Neural cell (in vitro differentiated cells): Measurements from ENCODE around the gene DUSP2. TPM values are rescaled to one million over a fixed set of nuclear protein-coding genes. Genes with fewer than 3 reads are reported as not detected.

ENCODE experiments used
- H2AFZ ChIP-seq: fragments of 200-600, 300-800 bp; sonication (generic), shearing (Covaris generic); 2 replicates; pipeline ENCODE4 v1.6.0; 2014; ENCODE audit warnings: low read depth, mild to moderate bottlenecking, antibody characterized with exemption, low read length, moderate library complexity
- H3F3A ChIP-seq: fragments of 200-600 bp; shearing (Covaris generic); 2 replicates; pipeline ENCODE4 v1.6.1; 2016; ENCODE audit warnings: mild to moderate bottlenecking, moderate library complexity, mixed read lengths, antibody characterized with exemption, low read length; ENCODE audit not compliant: insufficient read depth, poor library complexity, severe bottlenecking
- H3K27ac ChIP-seq: fragments of 200-600, 300-800 bp; sonication (generic), shearing (Covaris generic); 2 replicates; pipeline ENCODE4 v1.5.1; 2014; ENCODE audit warnings: mild to moderate bottlenecking, low read length, moderate library complexity
- H3K27me3 ChIP-seq: fragments of 300-800, 200-600 bp; sonication (generic), shearing (Covaris generic); 2 replicates; pipeline ENCODE4 v1.6.0; 2014; ENCODE audit warnings: mild to moderate bottlenecking, low read depth, low read length, moderate library complexity; ENCODE audit not compliant: insufficient read depth
- H3K36me3 ChIP-seq: fragments of 300-800, 200-600 bp; sonication (generic), shearing (Covaris generic); 2 replicates; pipeline ENCODE4 v1.5.1; 2014; ENCODE audit warnings: mild to moderate bottlenecking, antibody characterized with exemption, low read length, moderate library complexity; ENCODE audit not compliant: insufficient read depth
- H3K4me2 ChIP-seq: fragments of 300-800, 200-600 bp; sonication (generic), shearing (Covaris generic); 2 replicates; pipeline ENCODE4 v1.6.0; 2014; ENCODE audit warnings: mild to moderate bottlenecking, low read length
- H3K4me3 ChIP-seq: fragments of 300-800, 200-600 bp; sonication (generic), shearing (Covaris generic); 2 replicates; pipeline ENCODE4 v1.5.1; 2014; ENCODE audit warnings: mild to moderate bottlenecking, low read length, moderate library complexity
- H3K79me2 ChIP-seq: fragments of 200-600 bp; shearing (Covaris generic); replicated peaks from 2 replicates; pipeline ENCODE4 v1.6.0; 2014; ENCODE audit warnings: mild to moderate bottlenecking, low read length, moderate library complexity; ENCODE audit not compliant: insufficient read depth
- H3K9ac ChIP-seq: fragments of 300-800, 200-600 bp; sonication (generic), shearing (Covaris generic); 2 replicates; pipeline ENCODE4 v1.6.1; 2016; ENCODE audit warnings: mild to moderate bottlenecking, low read length, mixed read lengths
- H3K9me2 ChIP-seq: fragments of 200-600 bp; shearing (Covaris generic); 2 replicates; pipeline ENCODE4 v1.6.1; 2016; ENCODE audit warnings: mild to moderate bottlenecking, low read length, mixed read lengths; ENCODE audit not compliant: insufficient read depth
- H3K9me3 ChIP-seq: fragments of 200-600, 300-800 bp; sonication (generic), shearing (Covaris generic); 2 replicates; pipeline ENCODE4 v1.6.1; 2016; ENCODE audit warnings: mild to moderate bottlenecking, mixed run types, low read length, moderate library complexity, mixed read lengths
- H4K20me1 ChIP-seq: fragments of 200-600 bp; shearing (Covaris generic); 2 replicates; pipeline ENCODE4 v1.6.1; 2016; ENCODE audit warnings: mild to moderate bottlenecking, mixed run types; ENCODE audit not compliant: insufficient read depth
- EP300 ChIP-seq: fragments of 450-650 bp; conservative IDR thresholded peaks from 2 replicates; pipeline ENCODE4 v1.6.1; 2014; ENCODE audit warnings: antibody characterized with exemption, mild to moderate bottlenecking, moderate library complexity; ENCODE audit not compliant: poor library complexity, severe bottlenecking
- EZH2 ChIP-seq: fragments of 200-600, 300-800 bp; shearing (Covaris generic), sonication (generic); IDR thresholded peaks from 2 replicates; pipeline ENCODE4 v1.6.1; 2014; ENCODE audit warnings: antibody characterized with exemption, low read length, borderline replicate concordance, mild to moderate bottlenecking; ENCODE audit not compliant: insufficient read depth, poor library complexity, severe bottlenecking
- MXI1 ChIP-seq: fragments of 450-650 bp; conservative IDR thresholded peaks from 2 replicates; pipeline ENCODE4 v1.6.1; 2014; ENCODE audit warnings: antibody characterized with exemption, mild to moderate bottlenecking; ENCODE audit not compliant: poor library complexity, severe bottlenecking
- POLR2AphosphoS5 ChIP-seq: IDR thresholded peaks from 2 replicates; pipeline ENCODE4 v1.6.1; 2012
- RAD21 ChIP-seq: fragments of 450-650 bp; conservative IDR thresholded peaks from 2 replicates; pipeline ENCODE4 v1.6.1; 2014; ENCODE audit warnings: antibody characterized with exemption, mild to moderate bottlenecking, moderate library complexity
- SMC3 ChIP-seq: fragments of 450-650 bp; conservative IDR thresholded peaks from 2 replicates; pipeline ENCODE4 v1.6.1; 2014; ENCODE audit warnings: antibody characterized with exemption, mild to moderate bottlenecking, moderate library complexity; ENCODE audit not compliant: poor library complexity
- TAF1 ChIP-seq: IDR thresholded peaks from 2 replicates; pipeline ENCODE4 v1.6.1; 2012; ENCODE audit warnings: low read depth
- polyA plus RNA-seq: library from polyadenylated mRNA; depleted of rRNA; stranded (reverse); fragments of >200 nt; gene quantifications from 2 replicates; pipeline ENCODE4 v1.2.3, GENCODE V29; 2014
- TF ChIP-seq, protein P1 (sequence below): fragments of 450-650 bp; IDR thresholded peaks from 2 replicates; pipeline ENCODE4 v1.5.1; 2014; ENCODE audit warnings: antibody characterized with exemption, mild to moderate bottlenecking, moderate library complexity; ENCODE audit not compliant: poor library complexity, severe bottlenecking
- TF ChIP-seq, protein P2 (sequence below): IDR thresholded peaks from 2 replicates; pipeline ENCODE4 v1.6.1; 2012; ENCODE audit warnings: borderline replicate concordance

DUSP2 gene
- polyA plus RNA-seq, 1 donor from 2014 or later: 2.1 TPM

DNA sequence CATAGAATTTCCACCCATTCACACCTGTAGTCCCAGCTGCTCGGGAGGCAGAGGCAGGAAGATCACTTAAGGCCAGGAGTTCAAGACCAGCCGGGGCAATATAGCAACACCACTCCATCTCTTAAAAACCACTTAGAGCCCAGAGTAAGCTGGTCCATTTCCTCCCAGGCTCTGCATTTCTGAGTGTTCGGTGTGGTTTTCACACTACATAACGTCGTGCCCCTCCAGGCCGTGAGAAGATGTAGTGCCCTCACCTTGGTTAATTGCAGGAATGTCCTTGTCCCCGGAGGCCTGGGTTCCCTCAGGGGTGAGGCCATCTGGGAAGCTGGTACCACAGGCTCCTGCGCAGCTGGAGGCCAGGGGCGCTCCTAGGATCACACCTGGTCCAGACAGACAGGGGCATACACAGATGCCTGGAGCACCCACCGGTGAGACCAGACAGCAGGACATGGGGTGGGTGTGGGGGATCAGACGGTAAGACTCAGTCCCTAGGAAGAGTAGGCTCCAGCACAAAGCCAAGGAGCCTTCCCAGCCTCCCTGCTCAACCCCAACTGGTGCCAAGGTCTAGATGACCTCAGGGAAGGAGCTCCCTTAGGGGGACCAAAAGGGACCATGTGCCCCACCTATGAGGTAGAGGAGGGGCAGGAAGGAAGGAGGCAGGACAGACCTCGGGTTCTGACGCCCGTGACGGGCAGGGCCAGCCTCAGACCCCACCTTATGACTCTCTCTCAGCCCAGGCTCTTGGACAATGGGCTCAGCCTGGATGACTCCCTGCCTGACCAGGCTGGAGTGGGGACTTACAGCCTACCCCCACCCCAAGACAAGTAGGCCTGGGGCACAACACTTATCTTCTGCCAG lies 7.7 kb downstream of the DUSP2 start:
- H3K9me2 ChIP-seq: no peaks in the 10 kb centered on the region
- no peaks in the 10 kb centered on the region for H3K79me2 ChIP-seq
- no peak for TF ChIP-seq RAD21
- TF ChIP-seq MXI1: no peak
- TF ChIP-seq SMC3: no peak
- no peak for TF ChIP-seq POLR2AphosphoS5
- TF ChIP-seq EP300: no peak
- TF ChIP-seq, protein P1, sequence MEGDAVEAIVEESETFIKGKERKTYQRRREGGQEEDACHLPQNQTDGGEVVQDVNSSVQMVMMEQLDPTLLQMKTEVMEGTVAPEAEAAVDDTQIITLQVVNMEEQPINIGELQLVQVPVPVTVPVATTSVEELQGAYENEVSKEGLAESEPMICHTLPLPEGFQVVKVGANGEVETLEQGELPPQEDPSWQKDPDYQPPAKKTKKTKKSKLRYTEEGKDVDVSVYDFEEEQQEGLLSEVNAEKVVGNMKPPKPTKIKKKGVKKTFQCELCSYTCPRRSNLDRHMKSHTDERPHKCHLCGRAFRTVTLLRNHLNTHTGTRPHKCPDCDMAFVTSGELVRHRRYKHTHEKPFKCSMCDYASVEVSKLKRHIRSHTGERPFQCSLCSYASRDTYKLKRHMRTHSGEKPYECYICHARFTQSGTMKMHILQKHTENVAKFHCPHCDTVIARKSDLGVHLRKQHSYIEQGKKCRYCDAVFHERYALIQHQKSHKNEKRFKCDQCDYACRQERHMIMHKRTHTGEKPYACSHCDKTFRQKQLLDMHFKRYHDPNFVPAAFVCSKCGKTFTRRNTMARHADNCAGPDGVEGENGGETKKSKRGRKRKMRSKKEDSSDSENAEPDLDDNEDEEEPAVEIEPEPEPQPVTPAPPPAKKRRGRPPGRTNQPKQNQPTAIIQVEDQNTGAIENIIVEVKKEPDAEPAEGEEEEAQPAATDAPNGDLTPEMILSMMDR: no peak
- no peak for TF ChIP-seq EZH2
- TF ChIP-seq, protein P2, sequence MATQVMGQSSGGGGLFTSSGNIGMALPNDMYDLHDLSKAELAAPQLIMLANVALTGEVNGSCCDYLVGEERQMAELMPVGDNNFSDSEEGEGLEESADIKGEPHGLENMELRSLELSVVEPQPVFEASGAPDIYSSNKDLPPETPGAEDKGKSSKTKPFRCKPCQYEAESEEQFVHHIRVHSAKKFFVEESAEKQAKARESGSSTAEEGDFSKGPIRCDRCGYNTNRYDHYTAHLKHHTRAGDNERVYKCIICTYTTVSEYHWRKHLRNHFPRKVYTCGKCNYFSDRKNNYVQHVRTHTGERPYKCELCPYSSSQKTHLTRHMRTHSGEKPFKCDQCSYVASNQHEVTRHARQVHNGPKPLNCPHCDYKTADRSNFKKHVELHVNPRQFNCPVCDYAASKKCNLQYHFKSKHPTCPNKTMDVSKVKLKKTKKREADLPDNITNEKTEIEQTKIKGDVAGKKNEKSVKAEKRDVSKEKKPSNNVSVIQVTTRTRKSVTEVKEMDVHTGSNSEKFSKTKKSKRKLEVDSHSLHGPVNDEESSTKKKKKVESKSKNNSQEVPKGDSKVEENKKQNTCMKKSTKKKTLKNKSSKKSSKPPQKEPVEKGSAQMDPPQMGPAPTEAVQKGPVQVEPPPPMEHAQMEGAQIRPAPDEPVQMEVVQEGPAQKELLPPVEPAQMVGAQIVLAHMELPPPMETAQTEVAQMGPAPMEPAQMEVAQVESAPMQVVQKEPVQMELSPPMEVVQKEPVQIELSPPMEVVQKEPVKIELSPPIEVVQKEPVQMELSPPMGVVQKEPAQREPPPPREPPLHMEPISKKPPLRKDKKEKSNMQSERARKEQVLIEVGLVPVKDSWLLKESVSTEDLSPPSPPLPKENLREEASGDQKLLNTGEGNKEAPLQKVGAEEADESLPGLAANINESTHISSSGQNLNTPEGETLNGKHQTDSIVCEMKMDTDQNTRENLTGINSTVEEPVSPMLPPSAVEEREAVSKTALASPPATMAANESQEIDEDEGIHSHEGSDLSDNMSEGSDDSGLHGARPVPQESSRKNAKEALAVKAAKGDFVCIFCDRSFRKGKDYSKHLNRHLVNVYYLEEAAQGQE: no peak
- no peak for TF ChIP-seq TAF1

DNA sequence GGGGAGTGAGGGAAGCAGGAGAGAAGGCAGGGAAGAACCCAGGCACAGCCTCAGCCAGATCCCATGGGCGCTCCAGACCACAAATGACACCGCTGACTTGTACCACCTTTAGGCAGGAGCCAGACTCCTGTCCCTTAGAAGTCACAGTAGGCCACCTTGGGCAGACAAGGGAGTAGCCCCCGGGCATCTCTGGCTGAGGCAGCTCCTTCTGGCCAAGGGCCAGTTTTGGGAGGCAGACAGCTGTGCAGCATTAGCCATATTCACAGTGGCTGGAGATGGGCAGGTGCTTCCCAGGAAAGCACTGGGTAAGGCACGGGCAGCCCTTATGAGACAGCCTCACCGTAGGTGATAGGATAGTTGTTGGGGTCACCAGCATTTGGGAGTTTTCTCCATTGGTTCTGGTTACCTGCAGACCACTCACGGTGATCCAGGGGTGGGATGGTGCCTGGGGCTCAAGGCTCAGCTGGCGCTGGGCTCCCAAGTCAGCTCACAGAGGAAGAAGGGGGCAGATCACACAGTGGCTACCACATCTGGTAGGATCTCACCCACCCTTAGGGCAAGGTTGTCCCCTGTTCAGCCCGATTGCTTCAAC lies 9.0 kb downstream of the DUSP2 start:
- Histone ChIP-seq H3K36me3 (no peaks in the 10 kb centered on the region), H3K27me3 (no peaks in the 10 kb centered on the region), H3K9ac (no peak overlapping the region), H2AFZ (no peak overlapping the region), H4K20me1 (no peaks in the 10 kb centered on the region), H3K79me2 (no peaks in the 10 kb centered on the region), H3K4me3 (no peak overlapping the region), H3F3A (no peaks in the 10 kb centered on the region), H3K4me2 (no peak overlapping the region), H3K27ac (no peak overlapping the region), H3K9me3 (no peaks in the 10 kb centered on the region), H3K9me2 (no peaks in the 10 kb centered on the region)
- TF ChIP-seq SMC3 (no peak), TAF1 (no peak), RAD21 (no peak), POLR2AphosphoS5 (no peak), EZH2 (no peak), MXI1 (no peak), EP300 (no peak)
- TF ChIP-seq, protein P2: no peak
- TF ChIP-seq, protein P1: no peak

More for the DNA sequence above, 7.7 kb downstream of the DUSP2 start:
- Histone ChIP-seq H3F3A (no peaks in the 10 kb centered on the region), H3K27ac (no peak overlapping the region), H3K27me3 (no peaks in the 10 kb centered on the region), H3K4me2 (no peak overlapping the region), H4K20me1 (no peaks in the 10 kb centered on the region), H3K9ac (no peak overlapping the region), H2AFZ (no peak overlapping the region), H3K9me3 (no peaks in the 10 kb centered on the region), H3K4me3 (no peak overlapping the region), H3K36me3 (no peaks in the 10 kb centered on the region)
